Caco-2 (cell line): ENCODE results near the gene CACNA2D4. TPM values are rescaled to one million over a fixed set of nuclear protein-coding genes. Genes with fewer than 3 reads are reported as not detected.

Source experiments
- BruUV-seq: library from RNA; stranded (reverse); fragments of 400-500 nt; replicated peaks from 2 replicates; lab custom pipeline; 2021; lab: Mats Ljungman, UMichigan
- CTCF ChIA-PET: fragments of 300-600 bp; sonication (Branson Sonifier 250); formaldehyde crosslinking; loops from one replicate; lab custom pipeline; 2022; ENCODE audit warnings: antibody characterized with exemption; lab: Charles Lee
- POLR2A ChIA-PET: fragments of 300-600 bp; sonication (Branson Sonifier 250); formaldehyde crosslinking; loops from one replicate; lab custom pipeline; 2022; ENCODE audit warnings: antibody characterized with exemption; lab: Charles Lee
- DNase-seq, 2 experiments: peaks; one replicate each; pipeline versions ENCODE4 v3.0.0 to v3.0.0-alpha.2; 2020 to 2022
- H3K27me3 ChIP-seq: replicated peaks from 2 replicates; pipeline ENCODE4 v1.6.0; 2011; ENCODE audit warnings: low read length; ENCODE audit not compliant: control insufficient read depth, insufficient read depth
- H3K36me3 ChIP-seq: 2 replicates; pipeline ENCODE4 v1.5.1; 2011; ENCODE audit warnings: low read length; ENCODE audit not compliant: control insufficient read depth, insufficient read depth
- H3K4me1 ChIP-seq: fragments of 250-450 bp; sonication (Bioruptor Pico); 2 replicates; pipeline ENCODE4 v1.5.1; 2020; ENCODE audit warnings: mild to moderate bottlenecking
- H3K4me3 ChIP-seq: 2 replicates; pipeline ENCODE4 v1.5.1; 2011; ENCODE audit warnings: low read depth, mild to moderate bottlenecking, control low read depth, low read length
- H3K9me3 ChIP-seq: fragments of 250-450 bp; sonication (Bioruptor Pico); 2 replicates; pipeline ENCODE4 v1.5.1; 2020; ENCODE audit warnings: mild to moderate bottlenecking, moderate library complexity
- H3K27ac Mint-ChIP-seq: one replicate; pipeline ENCODE4 v1.8.0; 2022; ENCODE audit warnings: mixed read lengths; ENCODE audit not compliant: unreplicated experiment
- H3K27me3 Mint-ChIP-seq: one replicate; pipeline ENCODE4 v1.8.0; 2022; ENCODE audit warnings: mixed read lengths; ENCODE audit not compliant: insufficient read depth, unreplicated experiment
- H3K36me3 Mint-ChIP-seq: one replicate; pipeline ENCODE4 v1.8.0; 2022; ENCODE audit warnings: mild to moderate bottlenecking, mixed read lengths; ENCODE audit not compliant: insufficient read depth, unreplicated experiment
- H3K4me1 Mint-ChIP-seq: one replicate; pipeline ENCODE4 v1.8.0; 2022; ENCODE audit warnings: low read depth, mixed read lengths; ENCODE audit not compliant: unreplicated experiment
- H3K4me3 Mint-ChIP-seq: one replicate; pipeline ENCODE4 v1.8.0; 2022; ENCODE audit warnings: mild to moderate bottlenecking, moderate library complexity, mixed read lengths; ENCODE audit not compliant: unreplicated experiment
- H3K9me3 Mint-ChIP-seq: one replicate; pipeline ENCODE4 v1.8.0; 2022; ENCODE audit warnings: mixed read lengths; ENCODE audit not compliant: unreplicated experiment
- intact Hi-C: fragments of 100-400 bp; cut with micrococcal nuclease; formaldehyde crosslinking; loops from one replicate; pipeline ENCODE4 v1.10.0; 2022; ENCODE audit not compliant: unreplicated experiment
- total RNA-seq: library from RNA; stranded (reverse); gene quantifications from 2 replicates; pipeline ENCODE4 v1.2.3, GENCODE V29; 2022
- TF ChIP-seq, protein P1 (sequence below), 2 experiments: fragments of 200-600 bp in 1 of 2; IDR thresholded peaks; 1 replicate in 1 of 2; 2 replicates in 1 of 2; pipeline versions ENCODE4 v1.5.1 to v1.8.0; 2011 to 2022; ENCODE audit warnings: antibody characterized with exemption in 1 of 2, control low read depth in 1 of 2, inconsistent platforms in 1 of 2, low read depth in 1 of 2, low read length in 1 of 2, mild to moderate bottlenecking in 1 of 2, moderate library complexity in 1 of 2; ENCODE audit not compliant: insufficient read depth in 1 of 2, severe bottlenecking in 1 of 2, unreplicated experiment in 1 of 2

CACNA2D4 gene
- total RNA-seq, 1 experiment from 2014 or later, result 2.2 TPM

DNA sequence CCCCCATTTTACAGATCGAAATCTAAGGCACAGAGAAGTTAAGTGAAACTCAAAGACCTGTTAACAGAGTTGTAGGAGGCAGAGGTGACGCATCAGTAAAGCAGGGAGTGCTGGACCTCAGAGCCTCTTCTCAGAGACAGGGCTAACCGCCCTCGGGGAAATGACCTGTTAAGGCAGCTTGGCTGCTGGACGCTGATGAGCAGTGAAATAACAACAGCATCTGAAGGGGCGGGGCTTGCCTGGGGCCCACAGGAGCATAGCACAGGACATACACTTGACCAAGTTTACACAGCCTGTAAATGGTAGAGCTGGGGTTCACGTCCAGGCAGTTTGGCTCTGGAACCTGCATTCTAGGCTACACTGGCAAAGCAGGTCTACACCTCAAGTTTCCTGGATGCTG lies 58.8 kb downstream of the CACNA2D4 start:
- no peaks in the 10 kb centered on the region for H3K36me3 Mint-ChIP-seq
- no peak overlapping the region for H3K27ac Mint-ChIP-seq
- ChIA-PET POLR2A (no interaction called here), CTCF (no interaction called here)
- DNase-seq, result peak; percentile 25 to 51
- no peaks in the 10 kb centered on the region for H3K4me1 ChIP-seq
- no peaks in the 10 kb centered on the region for H3K9me3 Mint-ChIP-seq
- H3K36me3 ChIP-seq, result no peaks in the 10 kb centered on the region
- 0 out of 2 replicates have a peak, but pooled peaks cover 2% of the 10 kb centered on the region for H3K27me3 ChIP-seq
- H3K4me3 Mint-ChIP-seq, result no peak overlapping the region
- intact Hi-C loops, result no loop called here
- no peaks in the 10 kb centered on the region for H3K9me3 ChIP-seq
- TF ChIP-seq, protein P1, sequence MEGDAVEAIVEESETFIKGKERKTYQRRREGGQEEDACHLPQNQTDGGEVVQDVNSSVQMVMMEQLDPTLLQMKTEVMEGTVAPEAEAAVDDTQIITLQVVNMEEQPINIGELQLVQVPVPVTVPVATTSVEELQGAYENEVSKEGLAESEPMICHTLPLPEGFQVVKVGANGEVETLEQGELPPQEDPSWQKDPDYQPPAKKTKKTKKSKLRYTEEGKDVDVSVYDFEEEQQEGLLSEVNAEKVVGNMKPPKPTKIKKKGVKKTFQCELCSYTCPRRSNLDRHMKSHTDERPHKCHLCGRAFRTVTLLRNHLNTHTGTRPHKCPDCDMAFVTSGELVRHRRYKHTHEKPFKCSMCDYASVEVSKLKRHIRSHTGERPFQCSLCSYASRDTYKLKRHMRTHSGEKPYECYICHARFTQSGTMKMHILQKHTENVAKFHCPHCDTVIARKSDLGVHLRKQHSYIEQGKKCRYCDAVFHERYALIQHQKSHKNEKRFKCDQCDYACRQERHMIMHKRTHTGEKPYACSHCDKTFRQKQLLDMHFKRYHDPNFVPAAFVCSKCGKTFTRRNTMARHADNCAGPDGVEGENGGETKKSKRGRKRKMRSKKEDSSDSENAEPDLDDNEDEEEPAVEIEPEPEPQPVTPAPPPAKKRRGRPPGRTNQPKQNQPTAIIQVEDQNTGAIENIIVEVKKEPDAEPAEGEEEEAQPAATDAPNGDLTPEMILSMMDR (IDR thresholded peaks at IDR 0.05; ENCODE audit: insufficient read depth in 1 of 2, low read depth in 1 of 2, low read length in 1 of 2, severe bottlenecking in 1 of 2, unreplicated experiment in 1 of 2), result no peak
- H3K4me1 Mint-ChIP-seq, result no peaks in the 10 kb centered on the region
- no peak overlapping the region for H3K4me3 ChIP-seq
- BruUV-seq, result no TSS peak
- peaks cover 13% of the 10 kb centered on the region for H3K27me3 Mint-ChIP-seq

GRCh38 chr12:1858456-1858855 lies 60.0 kb downstream of the CACNA2D4 start:
- Mint-ChIP-seq H3K4me3 (no peak overlapping the region), H3K27me3 (peaks cover 17% of the 10 kb centered on the region), H3K4me1 (no peaks in the 10 kb centered on the region), H3K9me3 (no peaks in the 10 kb centered on the region), H3K27ac (no peak overlapping the region), H3K36me3 (no peaks in the 10 kb centered on the region)
- no peak overlapping the region for H3K4me3 ChIP-seq
- TF ChIP-seq, protein P1 (IDR thresholded peaks at IDR 0.05; ENCODE audit: insufficient read depth in 1 of 2, low read depth in 1 of 2, low read length in 1 of 2, severe bottlenecking in 1 of 2, unreplicated experiment in 1 of 2), result no peak
- intact Hi-C loops, result no loop called here
- H3K36me3 ChIP-seq, result no peaks in the 10 kb centered on the region
- peak in 1 of 2 experiments; percentile 32 for DNase-seq
- no peaks in the 10 kb centered on the region for H3K9me3 ChIP-seq
- H3K4me1 ChIP-seq, result no peaks in the 10 kb centered on the region
- ChIA-PET POLR2A (no interaction called here), CTCF (no interaction called here)
- BruUV-seq, result no TSS peak
- H3K27me3 ChIP-seq, result 0 out of 2 replicates have a peak, but pooled peaks cover 2% of the 10 kb centered on the region

DNA sequence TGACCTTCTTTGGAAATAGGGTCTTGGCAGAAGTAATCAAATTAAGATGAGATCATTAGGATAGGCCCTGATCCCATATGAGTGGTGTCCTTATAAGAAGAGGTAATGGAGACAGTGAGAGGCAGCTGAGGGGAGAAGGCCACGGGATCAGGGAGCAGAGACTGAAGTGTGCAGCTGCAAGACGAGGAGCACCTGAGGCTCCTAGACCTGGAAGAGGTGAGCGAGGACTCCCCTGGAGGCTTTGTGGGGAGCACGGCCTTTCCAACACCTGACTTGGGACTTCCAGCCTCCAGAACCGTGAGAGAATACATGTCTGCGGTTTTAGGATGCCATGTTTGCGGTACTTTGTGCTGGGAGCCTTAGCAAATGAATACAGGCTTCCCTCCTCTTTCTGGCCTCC lies 60.6 kb downstream of the CACNA2D4 start:
- peaks cover 17% of the 10 kb centered on the region for H3K27me3 Mint-ChIP-seq
- H3K4me1 Mint-ChIP-seq, result no peaks in the 10 kb centered on the region
- H3K4me3 ChIP-seq, result no peak overlapping the region
- TF ChIP-seq, protein P1 (IDR thresholded peaks at IDR 0.05; ENCODE audit: insufficient read depth in 1 of 2, low read depth in 1 of 2, low read length in 1 of 2, severe bottlenecking in 1 of 2, unreplicated experiment in 1 of 2), result no peak
- peak in 1 of 2 experiments; percentile 14 for DNase-seq
- ChIA-PET CTCF (no interaction called here), POLR2A (no interaction called here)
- H3K9me3 Mint-ChIP-seq, result no peaks in the 10 kb centered on the region
- H3K4me3 Mint-ChIP-seq, result no peak overlapping the region
- BruUV-seq, result no TSS peak
- H3K27me3 ChIP-seq, result 0 out of 2 replicates have a peak, but pooled peaks cover 2% of the 10 kb centered on the region
- no peaks in the 10 kb centered on the region for H3K9me3 ChIP-seq
- intact Hi-C loops, result no loop called here
- H3K36me3 Mint-ChIP-seq, result no peaks in the 10 kb centered on the region
- H3K27ac Mint-ChIP-seq, result no peak overlapping the region
- no peaks in the 10 kb centered on the region for H3K36me3 ChIP-seq
- H3K4me1 ChIP-seq, result no peaks in the 10 kb centered on the region
